HG03354 (cell line): ENCODE measurements around the gene GRAMD2A.

Source experiments
- ATAC-seq: cut with Tn5 transposase; IDR thresholded peaks from one replicate; pipeline ENCODE4 v1.9.1; 2021; ENCODE audit warnings: mild to moderate bottlenecking; ENCODE audit not compliant: unreplicated experiment, poor library complexity, severe bottlenecking

The GRAMD2A gene

DNA sequence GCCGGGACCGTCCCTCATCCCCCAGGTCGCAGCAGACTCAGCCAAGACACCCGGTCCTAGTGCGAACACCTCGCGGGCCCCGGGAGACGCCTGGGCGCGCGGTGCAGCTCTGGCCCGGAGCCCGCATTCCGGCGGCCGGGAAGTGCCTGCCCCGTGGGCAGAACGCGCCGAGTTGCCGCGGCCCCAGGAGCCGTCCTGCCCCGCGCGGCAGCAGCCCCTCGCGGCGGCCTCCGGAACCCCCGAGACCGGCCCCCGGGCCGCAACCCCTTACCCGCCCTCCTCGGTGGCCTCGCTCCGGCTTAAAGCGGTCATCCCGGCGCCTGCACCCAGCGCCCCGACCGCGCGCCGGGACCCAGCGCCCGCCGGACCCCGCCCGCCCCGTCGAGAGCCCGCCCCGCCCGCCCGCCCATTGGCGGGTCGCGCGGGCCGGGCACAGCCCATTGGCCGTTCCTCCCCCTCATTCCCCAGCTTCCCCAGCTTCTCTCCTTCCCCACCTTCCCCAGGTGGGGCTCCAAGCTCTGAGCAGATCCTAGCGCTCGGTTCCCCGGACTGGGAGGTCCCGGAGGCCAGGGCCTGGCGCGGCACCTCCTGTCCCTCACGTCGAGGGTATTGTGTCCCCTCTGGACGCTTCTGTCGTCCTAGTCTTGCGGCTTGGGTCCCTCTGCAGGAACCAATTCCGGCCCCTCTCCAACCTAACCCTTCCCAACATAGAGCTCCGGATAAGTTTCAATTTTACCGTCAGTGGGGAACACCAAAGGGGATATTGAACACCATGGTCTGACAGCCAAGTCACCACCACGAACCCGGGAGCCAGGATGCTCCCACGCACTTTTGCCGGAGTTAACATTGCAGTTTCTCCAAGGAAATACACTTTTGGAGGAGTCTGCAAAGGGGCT lies at the start of gene GRAMD2A:
Gene GRAMD2A (minus strand): TSS at position 328 of the 896 bp plus-strand sequence.
- ATAC-seq = no peak

DNA sequence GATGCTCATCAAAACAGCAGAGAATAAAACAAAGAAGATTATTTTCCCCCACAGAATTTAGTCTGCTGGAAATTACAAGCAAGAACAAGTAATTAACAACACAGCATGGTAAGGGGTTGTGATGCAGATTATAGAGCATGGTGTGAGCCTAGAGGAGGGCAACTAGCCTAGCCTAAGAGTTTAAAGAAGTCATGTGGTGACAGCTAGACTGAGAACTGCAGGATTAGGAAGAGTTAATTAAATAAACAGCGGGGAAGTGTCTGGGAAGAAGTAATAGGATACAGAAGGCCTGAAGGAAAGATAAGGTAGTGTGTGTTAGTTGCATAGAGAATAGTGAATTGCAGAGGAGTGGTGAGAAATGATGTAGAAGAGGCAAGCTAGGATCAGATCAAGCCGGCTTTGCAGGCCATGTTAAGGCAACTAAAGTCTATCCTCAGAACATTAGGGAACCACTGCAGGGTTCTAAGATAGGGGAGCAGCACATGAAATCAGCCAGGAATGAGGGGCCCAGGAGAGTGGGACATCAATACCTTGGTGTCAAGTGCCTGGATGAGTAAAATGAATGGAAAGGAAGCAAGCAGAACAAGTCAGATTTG lies 45.3 kb upstream of the GRAMD2A start:
- no peak for ATAC-seq

DNA sequence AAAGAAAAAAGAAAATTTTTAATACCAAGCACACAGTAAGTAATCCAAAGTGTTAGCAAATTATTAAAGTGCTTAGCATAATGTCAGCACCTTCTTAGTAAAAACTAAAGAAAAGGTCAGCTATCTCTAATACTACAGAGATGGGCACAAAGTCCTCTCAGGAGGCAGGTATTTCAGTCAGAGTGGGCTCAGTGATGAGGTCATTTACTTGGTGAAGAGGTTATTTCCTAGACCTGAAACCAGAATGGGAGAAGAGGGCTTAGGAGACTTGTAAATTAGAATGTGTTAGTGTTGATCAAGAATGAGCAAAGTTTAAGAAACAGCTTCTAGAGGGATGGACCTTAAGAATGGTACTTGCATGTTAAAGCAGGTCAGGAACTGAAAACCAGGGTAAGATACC lies 42.1 kb upstream of the GRAMD2A start:
- no peak for ATAC-seq

DNA sequence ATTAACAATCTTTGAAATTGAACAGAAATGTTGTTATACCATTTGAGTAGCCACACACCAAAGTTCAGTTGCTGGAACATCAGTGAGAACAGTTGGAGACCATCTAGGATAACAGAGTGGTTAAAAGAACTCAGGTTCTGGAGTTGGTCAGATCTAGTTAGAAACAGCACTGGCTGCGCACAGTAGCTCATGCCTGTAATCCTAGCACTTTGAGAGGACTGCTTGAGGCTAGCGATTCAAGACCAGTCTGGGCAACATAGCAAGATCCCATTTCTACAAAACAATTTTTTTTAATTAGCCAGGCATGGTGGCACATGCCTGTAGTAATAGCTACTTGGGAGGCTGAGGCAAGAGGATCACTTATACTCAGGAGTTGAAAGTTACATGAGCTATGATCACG lies 41.0 kb upstream of the GRAMD2A start:
- ATAC-seq = no peak

DNA sequence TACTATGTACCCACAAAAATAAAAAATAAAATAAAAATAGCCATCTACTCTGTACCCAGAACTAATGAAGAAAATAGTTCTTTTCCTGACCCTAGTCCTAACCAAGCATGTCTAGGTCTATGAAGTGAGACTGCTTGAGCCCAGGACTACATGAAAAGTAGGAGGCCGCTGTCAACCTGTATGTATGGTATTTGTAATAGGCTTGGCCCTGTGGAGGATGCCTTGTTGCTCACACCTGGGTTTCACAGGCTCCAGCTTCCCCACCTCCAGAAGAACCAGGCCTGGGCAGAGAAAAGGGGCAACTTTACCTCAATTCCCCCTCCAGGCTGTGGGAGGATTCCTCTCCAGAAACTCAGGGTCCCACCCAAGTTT lies 40.3 kb upstream of the GRAMD2A start:
- ATAC-seq = no peak

DNA sequence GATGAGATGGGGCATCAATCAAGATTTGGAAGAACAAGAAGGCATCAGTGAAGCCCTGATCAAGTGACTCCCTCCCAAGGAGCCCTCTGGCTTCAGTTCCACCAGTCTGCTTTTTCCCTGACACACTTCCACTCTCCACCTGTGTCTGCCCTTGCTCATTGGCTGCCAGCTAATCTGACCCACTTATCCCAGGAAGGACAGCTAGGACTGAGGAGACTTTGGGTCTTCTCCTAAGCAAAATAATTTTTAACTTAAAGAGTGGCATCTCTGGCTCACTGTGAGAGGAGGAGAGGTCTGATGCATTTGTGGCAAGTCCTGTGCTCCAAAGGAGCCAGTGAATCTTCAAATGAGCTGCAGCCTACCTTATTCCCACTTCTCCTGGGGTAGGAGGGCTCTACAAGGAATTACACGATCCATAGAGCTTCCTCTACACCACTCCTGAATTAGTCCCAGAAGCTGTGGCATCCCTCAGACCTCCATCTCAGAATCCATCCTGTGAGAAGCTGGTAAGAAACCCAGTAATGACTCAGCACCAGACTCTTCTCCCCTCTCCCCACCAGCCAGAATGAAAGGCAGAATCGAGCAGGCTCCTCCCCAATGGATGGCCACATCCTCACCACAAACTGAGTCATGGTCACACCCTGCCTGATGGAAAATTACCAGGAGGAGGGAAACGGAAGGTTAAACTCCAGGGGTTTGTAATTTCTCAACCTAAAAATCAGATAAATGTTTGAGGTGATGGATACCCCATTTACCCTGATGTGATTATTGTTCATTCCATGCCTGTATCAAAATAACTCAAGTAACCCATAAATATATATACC lies 39.7 kb upstream of the GRAMD2A start:
- peak; percentile 71 for ATAC-seq

DNA sequence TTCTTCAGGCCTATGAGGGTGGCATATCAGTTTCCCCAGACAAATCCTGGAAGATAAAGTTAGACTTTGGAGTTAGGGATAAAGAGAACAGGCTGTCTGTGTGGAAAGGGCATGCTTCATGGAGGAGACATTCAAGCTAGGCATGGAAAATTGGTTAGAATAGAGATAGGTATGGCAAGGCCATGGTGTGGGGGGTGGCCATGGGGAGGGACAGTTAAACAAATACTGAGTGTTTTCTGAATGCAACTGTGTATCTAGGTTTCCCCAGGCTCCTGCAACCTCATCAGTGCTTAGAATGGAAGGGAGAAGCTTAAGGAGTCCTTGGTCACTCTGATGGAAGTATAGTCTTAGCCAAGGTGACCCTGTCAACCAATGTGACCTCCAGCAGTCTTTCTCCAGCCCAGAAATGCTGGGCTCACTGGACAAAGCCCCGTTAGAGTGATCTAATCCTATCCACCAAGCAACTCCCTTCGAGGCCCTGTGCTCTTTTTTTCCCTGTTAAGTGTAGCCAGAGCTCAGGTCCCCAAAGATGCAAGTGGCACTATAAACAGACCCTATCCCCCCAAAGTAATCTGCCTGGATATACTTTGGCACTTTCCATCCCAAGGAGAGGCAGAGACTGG lies 38.9 kb upstream of the GRAMD2A start:
- ATAC-seq = no peak

DNA sequence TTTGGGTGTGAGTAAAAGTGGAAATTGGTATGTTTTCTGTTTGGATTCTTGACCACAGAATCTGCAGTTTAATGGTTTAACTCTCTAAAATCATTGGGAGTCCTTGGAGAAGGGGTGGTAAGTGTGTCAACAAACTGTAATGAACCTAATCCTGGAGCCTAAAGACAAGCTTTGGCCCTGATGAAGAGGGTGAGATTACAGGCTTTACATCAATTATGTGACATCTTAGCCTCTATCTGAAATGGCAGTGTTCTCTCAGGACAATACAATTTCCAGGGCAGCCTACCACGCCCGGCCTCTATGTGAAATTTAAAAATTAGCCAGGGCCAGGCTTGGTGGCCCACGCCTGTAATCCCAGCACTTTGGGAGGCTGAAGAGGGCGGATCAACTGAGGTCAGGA lies 37.7 kb upstream of the GRAMD2A start:
- ATAC-seq = no peak

DNA sequence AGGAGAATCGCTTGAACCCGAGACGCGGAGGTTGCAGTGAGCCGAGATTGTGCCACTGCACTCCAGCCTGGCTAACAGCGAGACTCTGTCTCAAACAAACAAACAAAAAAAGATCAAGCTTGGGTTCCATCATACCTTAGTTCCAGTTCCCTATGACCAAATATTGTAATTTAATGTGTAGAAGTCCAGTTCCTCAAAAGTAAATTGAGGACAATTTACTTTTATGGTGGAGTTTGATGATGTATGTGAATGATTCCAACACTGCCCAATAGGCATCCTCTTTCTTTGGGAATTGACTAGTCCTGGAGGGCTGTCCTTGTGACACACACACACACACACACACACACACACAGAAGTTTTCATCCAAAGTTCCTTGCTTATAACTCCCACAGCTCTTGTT lies 36.2 kb upstream of the GRAMD2A start:
- ATAC-seq = no peak

DNA sequence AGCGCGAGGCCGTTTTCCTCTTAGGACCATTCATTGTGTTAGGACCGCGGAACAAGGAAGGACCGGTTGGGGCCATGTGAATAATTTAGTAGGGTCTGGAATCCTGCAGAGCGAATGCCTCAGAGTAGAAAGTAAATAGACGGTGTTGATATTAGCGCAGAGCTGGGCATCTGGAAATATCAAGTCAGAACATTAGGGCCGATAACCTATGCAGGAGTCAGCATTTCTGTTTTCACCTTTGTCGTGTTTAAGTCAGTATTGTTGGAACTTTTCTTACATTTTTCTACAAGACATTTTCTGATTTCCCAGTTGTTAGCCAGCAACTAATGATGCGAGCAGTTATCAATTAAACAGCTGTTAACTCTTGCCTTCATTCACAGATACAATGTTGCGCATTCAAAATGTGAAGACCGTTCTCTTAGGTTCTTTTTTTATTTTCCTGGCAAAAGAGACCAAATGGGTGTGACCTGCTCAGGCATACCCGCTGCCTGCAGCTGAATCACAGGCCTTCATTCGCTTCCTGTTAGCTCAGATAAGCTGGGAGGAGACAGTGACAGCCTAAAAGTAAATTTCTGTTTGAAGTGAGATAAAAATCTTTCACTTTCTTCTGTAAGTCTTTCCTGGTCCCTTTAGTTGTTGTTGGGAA lies 34.4 kb upstream of the GRAMD2A start:
- no peak for ATAC-seq

DNA sequence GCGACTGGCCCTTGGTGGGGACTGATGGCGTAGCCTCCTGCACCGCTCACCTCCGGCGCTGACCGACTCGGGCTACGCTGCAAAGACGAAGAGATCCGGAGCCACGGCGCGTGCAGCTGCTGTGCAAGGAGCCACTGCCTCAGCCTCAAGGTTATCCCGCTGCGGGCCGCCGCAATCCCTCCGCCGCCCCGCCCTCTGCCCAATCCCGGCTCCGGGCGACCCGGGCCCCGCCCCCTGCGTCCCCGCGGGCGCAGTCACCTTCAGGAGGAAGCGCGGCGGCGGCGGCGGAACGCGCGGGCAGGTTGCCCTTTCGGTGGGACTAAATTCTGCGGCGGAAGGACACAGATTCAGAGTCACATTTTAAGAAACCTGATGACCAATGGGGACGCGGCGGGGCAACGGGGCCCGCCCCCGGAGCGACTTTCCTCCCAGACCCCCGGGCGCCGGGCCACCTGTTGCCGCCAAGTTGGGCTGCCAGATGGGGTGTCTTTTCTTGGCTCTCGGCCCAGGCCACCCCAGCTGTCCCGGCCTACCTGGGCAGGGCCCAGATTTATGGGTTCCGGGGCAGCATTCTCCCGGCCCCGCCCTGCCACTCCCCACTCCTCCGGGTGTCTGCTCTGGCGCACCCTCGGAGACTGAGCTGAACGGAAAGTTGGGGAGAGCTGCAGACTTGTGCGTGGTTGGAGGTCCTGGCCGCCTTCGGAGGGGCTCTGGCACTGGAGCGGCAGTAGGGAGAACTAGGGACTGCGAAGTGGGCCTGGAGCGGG lies 33.7 kb upstream of the GRAMD2A start, which contains the start of gene PKM:
Gene PKM (minus strand): TSS at position 125 of the 767 bp plus-strand sequence. CDS start 12,093 bp downstream, outside the sequence.
- peak; percentile 49 for ATAC-seq

DNA sequence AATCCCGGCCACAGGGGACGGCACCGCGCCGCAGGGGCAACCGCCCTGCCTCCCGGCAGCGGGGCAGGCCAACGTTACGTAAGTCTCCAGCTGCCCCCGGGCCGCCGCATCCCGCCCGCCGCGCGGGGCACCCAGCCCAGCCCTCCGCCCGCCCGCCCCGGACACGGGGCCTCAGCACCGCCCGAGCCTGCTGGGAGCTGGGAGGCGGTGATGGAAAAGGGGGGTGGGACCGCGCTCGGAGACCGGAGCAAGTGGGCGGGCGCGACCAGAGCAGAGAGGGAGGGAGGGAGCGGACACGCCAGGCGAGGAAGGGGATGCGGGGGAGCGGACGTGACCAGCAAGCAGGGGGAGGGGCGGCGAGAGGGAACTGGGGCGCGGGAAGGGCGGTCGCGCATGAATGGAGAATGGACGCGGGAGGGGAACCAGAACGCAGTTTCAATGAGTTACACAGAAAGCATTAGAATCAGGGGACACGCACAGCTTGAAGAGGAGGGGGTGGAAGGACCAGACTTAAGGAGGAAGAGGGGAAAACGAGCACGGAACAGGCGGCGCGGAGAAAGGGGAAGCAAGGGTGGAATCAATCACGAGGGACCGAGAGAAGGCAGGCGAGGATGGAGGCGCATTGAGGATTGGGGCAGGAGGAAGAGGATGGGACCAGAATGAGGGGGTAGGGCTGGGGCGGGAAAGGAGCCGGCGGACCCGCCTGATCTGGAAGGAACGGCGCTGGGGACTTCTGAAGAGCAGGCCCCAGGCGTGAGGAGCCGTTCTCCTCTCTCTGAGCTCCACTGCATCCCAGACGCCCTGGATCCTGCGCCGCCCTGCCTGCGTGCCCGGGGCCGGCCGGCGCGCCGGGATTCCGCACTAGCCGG lies 32.8 kb upstream of the GRAMD2A start:
- ATAC-seq = no peak

DNA sequence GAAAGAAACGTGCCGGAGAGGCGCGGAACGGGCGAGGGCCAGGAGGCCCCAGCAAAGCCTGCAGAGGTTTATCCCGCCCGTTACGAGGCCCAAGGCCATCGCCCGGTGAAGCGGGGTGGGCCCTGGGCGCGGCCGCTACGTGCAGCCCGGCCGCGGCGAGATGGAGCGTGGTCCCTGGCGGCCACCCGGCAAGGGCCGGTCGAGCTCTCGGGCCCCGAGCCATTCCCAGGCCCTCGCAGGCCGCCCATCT lies 32.3 kb upstream of the GRAMD2A start:
- ATAC-seq = no peak

DNA sequence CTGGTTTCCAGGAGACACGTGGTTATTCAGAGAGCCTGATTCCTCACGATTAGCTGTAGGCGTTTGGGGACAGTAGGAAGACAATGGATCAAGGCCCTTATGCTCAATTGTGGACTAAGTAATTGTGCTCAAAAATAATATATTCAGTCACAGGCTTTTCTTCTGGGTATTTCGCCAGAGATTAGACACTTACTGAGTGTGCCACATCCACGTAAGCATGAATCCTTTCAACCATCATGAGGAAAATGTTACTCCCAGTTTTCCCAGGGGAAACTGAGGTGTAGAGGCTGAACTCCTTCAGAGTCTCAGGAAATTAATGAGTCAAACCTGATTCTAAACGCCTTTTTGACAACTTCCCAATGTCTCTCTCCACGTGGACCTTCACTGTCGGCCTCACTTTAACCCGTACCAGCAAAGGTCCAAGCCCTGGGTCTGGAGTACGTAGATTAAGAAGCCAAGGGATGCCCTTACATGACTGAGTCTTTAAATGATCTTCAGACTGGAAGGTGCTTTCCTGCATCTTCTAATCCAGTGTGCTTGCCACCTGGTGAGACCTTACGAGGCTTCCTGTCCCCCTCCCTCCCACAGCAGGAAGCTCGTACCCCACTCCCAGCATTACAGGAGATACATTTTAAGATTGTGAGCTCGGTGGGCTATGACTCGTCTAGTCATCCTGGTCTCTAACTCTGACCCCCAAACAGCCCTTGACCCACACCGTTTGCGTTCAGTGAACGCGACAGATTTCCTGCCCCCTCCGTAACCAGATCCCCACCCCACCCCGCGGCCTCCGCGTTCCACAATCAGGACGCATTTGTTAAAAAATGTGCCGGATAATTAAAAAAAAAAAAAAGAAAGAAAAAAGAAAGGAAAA lies 31.7 kb upstream of the GRAMD2A start:
- ATAC-seq = no peak

DNA sequence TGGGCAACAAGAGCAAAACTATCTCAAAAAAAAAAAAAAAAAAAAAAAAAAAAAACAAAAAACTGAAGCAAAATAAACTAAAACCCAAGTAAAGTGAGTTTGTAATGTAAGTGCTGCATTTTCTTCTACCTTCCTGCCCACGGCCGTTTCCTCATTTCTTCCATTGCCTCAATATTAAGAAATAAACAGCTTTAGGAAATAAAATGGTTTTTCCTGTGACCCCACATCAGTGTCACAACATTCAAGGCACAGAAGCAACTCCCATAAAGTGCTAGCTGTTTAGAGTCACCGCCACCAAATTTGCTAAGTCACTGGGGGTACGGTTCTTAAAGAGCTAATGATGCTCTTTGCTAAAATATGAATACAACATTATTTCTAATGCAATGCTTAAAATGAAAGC lies 30.1 kb upstream of the GRAMD2A start:
- ATAC-seq = no peak

DNA sequence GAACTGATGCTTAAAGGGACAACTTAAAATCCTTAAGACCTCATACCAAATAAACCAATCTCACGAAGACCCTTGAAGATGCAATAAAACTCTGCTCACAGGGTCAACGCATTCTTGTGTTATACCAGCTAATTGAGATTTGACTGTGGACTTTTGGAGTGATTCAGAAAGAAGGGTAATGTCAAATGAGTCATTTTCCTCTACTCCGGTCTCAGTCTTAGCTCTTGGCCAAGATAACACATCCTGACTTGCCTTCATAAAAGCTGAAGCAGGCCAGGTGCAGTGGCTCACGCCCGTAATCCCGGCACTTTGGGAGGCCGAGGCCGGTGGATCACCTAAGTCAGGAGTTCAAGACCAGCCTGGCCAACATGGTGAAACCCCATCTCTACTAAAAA lies 29.6 kb upstream of the GRAMD2A start:
- ATAC-seq = no peak

DNA sequence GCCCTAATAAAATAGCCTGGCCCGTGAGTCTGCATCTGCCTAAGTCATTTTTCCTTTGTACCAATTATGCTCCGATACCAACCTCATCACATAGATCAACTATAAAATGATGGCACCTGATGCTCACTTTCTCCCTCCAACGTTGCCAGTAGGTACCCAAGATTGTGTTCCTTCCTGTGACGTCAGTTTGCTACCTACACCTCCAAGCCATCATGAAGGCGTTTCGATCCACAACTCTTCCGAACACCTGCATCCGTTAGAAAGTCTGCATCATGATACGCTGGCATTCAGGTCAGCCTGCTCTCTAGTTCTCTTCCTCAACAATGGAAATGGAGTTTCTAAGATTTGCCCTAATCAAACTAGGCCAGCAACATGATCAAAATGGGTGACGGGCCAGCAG lies 25.7 kb upstream of the GRAMD2A start:
- no peak for ATAC-seq
